ENCODE data around the gene HSPB6. TPM values are rescaled to one million over a fixed set of nuclear protein-coding genes. Genes with fewer than 3 reads are reported as not detected.

The HSPB6 gene
- total RNA-seq, 1 donor from 2014 or later = 21.7 TPM

DNA sequence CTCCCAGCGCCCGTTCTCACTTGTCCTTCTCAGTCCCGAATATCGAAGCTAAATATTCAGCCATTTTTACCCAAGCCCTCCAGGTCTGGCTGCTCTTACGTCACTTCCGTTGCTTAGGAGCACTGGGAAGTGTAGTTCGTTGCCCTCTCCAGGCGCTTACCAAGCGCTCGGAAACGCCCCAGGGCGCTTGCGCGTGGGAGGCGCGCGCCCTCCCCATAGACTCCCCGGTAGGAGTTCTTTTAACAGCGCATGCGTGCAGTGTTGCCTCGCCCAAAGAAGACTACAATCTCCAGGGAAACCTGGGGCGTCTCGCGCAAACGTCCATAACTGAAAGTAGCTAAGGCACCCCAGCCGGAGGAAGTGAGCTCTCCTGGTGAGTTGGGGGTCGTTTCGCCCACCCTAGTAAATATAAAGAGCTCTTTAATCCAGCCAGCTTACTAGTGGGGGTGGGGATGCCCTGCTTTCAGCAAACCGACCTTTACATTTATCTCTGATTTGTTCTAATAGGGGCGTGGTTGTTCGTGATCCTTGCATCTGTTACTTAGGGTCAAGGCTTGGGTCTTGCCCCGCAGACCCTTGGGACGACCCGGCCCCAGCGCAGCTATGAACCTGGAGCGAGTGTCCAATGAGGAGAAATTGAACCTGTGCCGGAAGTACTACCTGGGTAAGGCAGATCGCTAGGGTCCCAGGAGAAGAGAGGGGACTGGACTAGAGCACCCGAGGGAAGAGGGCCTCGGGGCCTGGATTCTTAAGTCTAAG, 11.3 kb downstream of the HSPB6 start, which contains the start of the genes PSENEN and U2AF1L4:
Gene PSENEN, plus strand, starts transcription at position 324 of the 759 bp plus-strand sequence. Its CDS starts 280 bp downstream, at position 604.
Gene U2AF1L4, minus strand, starts transcription at position 91 of the 759 bp plus-strand sequence. Its CDS starts 27 bp downstream, at position 64.
- no peak for TF ChIP-seq CTCF (IDR thresholded peaks at IDR 0.05; ENCODE audit: unreplicated experiment)
- H3K27ac Mint-ChIP-seq = peak within 1 kb of the TSS; percentile 100

DNA sequence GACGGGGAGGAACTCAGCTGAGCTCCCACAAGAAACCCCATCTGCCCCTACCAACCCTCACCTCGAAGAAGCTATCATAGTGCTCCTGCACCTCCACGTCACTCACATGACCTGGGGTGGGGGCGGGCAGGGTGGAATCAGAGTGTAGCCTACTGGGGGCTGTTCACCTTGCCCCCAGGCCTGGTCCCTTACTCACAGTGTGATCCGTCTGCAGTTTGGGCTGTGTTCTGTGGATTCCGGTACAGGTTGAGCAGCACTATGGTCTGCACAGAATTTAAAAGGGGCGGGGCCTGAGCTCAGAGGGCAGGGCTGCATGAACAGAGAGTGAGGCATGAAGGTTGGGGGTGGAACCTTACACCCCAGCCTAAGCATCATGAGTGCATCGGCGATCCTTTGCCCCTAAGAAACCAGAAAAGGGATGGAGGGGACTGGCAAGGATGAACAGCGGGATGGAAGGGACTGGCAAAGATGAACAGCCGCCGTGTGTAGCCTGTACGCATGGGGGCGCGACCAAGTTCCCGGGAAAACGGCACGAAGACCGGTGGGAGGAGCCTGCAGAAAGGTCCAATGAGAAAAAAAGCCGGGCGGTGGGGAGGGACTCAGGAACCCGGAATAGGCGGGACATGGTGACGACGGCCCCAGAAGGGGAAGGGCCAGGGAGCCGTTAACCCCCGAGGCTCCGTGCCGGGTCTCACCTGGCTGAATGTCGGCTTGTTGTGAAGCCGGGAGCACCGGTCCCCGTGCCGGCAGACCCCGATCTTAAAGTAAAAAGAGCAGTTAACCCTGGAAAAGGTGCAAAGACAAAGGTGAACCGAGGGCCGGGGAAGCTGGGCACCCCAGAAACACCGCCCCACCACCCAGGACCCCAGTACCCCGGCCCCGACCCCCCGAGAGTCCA, 12.2 kb downstream of the HSPB6 start:
- H3K4me1 Mint-ChIP-seq = peaks cover 41% of the 10 kb centered on the region
- H3K4me3 Mint-ChIP-seq = peak overlapping the region; percentile 99
- no peaks in the 10 kb centered on the region for H3K27me3 Mint-ChIP-seq (ENCODE audit: low read depth)
- H3K27ac Mint-ChIP-seq = peak overlapping the region; percentile 100
- no peaks in the 10 kb centered on the region for H3K9me3 Mint-ChIP-seq
- DNase-seq (ENCODE audit: low spot score in 2 of 2, unreplicated experiment in 2 of 2) = peak; percentile 82 to 92
- peak; percentile 36 for TF ChIP-seq CTCF (IDR thresholded peaks at IDR 0.05; ENCODE audit: unreplicated experiment)
- peaks cover 4% of the 10 kb centered on the region for H3K36me3 Mint-ChIP-seq

More for the DNA sequence above, 11.3 kb downstream of the HSPB6 start, which contains the start of the genes PSENEN and U2AF1L4:
- H3K9me3 Mint-ChIP-seq = no peaks in the 10 kb centered on the region
- H3K4me1 Mint-ChIP-seq = peaks cover 48% of the 10 kb centered on the region
- H3K27me3 Mint-ChIP-seq (ENCODE audit: low read depth) = no peaks in the 10 kb centered on the region
- H3K36me3 Mint-ChIP-seq = peaks cover 4% of the 10 kb centered on the region
- H3K4me3 Mint-ChIP-seq = peak within 1 kb of the TSS; percentile 99
- DNase-seq (ENCODE audit: low spot score in 2 of 2, unreplicated experiment in 2 of 2) = peak; percentile 94 to 96

DNA sequence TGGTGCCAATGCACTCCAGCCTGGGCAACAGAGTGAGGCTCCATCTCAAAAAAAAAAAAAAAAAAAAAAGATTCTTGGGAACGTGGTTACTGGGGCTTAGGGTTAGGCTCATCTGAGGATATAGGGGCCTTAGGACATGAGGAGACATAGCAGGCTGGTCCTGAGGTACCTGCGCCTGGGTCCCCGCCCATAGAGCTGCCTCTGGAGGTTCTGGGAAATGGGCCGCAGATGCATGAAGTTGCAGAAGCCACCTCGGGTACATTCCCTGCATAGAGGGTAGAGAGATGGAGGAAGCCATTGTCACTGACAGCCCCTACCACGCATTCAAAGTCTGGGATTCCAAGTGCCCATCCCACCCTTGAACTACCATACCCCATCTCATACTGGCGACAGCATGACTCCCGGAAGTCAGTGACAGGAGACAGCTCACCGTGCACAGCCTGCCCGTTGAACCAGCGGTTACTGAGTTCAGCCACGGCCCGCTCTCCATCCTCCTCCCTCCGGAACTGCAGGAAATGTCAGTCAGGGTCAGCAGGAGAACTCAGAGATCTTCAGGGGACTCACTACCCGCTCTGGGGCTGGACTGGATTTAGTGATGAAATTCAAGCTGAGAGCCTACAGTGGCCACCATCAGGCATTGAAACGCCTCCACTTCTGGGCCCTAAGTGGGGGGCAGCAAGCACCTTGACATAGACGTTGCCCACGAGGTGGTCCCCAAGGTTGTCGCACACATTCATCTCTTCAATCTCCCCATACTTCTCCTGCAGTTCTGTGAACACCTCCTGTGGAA, 13.0 kb downstream of the HSPB6 start:
- peaks cover 37% of the 10 kb centered on the region for H3K4me1 Mint-ChIP-seq
- no peaks in the 10 kb centered on the region for H3K9me3 Mint-ChIP-seq
- H3K4me3 Mint-ChIP-seq = peak overlapping the region; percentile 99
- H3K27me3 Mint-ChIP-seq (ENCODE audit: low read depth) = no peaks in the 10 kb centered on the region
- TF ChIP-seq CTCF (IDR thresholded peaks at IDR 0.05; ENCODE audit: unreplicated experiment) = no peak
- H3K27ac Mint-ChIP-seq = peak overlapping the region; percentile 41
- DNase-seq (ENCODE audit: low spot score in 2 of 2, unreplicated experiment in 2 of 2) = no peak
- H3K36me3 Mint-ChIP-seq = peaks cover 5% of the 10 kb centered on the region

- Mint-ChIP-seq H3K27me3 (ENCODE audit: low read depth) (no peaks in the 10 kb centered on the region), H3K9me3 (no peaks in the 10 kb centered on the region), H3K4me1 (peaks cover 26% of the 10 kb centered on the region), H3K4me3 (peak within 1 kb of the TSS; percentile 26), H3K27ac (peak within 1 kb of the TSS; percentile 43), H3K36me3 (peaks cover 11% of the 10 kb centered on the region)
- no peak for DNase-seq (ENCODE audit: low spot score in 2 of 2, unreplicated experiment in 2 of 2)
- no peak for TF ChIP-seq CTCF (IDR thresholded peaks at IDR 0.05; ENCODE audit: unreplicated experiment)
These were observed 14.6 kb downstream of the HSPB6 start, which contains the start of gene IGFLR1 for GRCh38 chr19:35742121-35742724. TSS of gene IGFLR1 (minus strand) at chr19:35742452. CDS start at chr19:35741180, 1,272 bp downstream.

- no peak for TF ChIP-seq CTCF (IDR thresholded peaks at IDR 0.05; ENCODE audit: unreplicated experiment)
- H3K9me3 Mint-ChIP-seq = no peaks in the 10 kb centered on the region
- no peaks in the 10 kb centered on the region for H3K27me3 Mint-ChIP-seq (ENCODE audit: low read depth)
These were observed 15.7 kb downstream of the HSPB6 start for GRCh38 chr19:35741203-35741515.

More at GRCh38 chr19:35741203-35741515, 15.7 kb downstream of the HSPB6 start:
- no peak for DNase-seq (ENCODE audit: low spot score in 2 of 2, unreplicated experiment in 2 of 2)
- Mint-ChIP-seq H3K4me3 (peak overlapping the region; percentile 85), H3K4me1 (peaks cover 21% of the 10 kb centered on the region), H3K36me3 (peaks cover 16% of the 10 kb centered on the region), H3K27ac (peak overlapping the region; percentile 97)
